ENCODE results near the gene SSH2.

The SSH2 gene

GRCh38 chr17:29771546-29771945, 158.5 kb downstream of the SSH2 start:
- DNase-seq, result no peak

DNA sequence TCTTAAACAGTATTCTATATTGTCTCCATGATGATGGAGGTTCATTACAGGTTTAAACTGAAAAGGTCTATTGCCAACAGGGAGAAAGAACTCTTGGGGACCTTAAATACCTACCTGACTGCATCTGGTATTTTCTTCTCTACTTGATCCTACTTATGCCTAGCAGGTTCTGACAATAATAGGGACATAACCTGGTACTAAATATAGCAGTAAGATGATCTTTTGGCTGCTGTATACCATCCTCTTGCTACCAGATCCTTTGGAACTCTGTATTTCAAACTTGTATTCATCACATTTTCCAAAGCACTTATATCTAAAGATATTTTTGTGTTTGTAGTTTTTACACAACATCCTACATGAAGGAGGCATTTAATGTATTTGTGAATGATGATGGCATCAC, 160.8 kb downstream of the SSH2 start:
- no peak for DNase-seq

- no peak for DNase-seq
These were observed 163.2 kb downstream of the SSH2 start for GRCh38 chr17:29766796-29767327.

DNA sequence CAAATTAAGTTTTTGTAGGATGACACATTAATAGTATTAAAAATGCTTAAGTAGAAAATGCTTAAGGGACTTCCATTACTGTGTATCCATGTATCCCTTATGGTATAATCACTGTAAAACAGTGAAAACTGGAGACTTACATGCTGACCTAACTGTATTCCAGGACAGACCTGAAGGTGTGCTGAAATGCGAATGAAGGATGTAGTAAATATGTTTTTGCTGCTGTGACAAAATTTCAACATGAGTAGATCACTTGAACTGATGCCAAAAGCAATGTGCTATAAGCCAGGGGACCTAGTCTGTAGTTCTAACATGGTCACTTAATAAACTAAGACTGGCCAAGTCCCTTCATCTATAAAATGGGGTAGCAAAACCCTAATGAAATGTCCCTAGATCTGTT, 165.3 kb downstream of the SSH2 start:
- DNase-seq, result no peak

DNA sequence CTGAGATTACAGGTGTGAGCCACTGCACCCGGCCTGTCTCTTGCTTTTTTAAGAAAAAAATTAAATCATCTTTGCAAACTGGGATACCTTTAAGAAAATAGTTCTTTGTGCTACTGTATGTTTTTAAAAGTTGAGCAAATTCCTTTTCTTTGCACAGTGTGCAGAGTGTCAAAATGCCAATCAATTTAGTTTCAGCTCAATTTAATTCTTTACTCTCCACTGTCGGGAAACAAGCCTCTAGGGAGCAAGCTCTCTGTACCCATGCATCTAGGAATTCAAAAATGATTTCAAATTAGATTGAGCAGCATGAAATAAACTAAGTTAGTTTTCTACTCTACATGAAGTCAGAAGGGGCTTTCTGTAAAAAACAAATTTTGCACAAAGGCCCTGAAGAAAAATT, 165.8 kb downstream of the SSH2 start:
- no peak for DNase-seq

GRCh38 chr17:29763273-29763672, 166.8 kb downstream of the SSH2 start:
- DNase-seq, result no peak

DNA sequence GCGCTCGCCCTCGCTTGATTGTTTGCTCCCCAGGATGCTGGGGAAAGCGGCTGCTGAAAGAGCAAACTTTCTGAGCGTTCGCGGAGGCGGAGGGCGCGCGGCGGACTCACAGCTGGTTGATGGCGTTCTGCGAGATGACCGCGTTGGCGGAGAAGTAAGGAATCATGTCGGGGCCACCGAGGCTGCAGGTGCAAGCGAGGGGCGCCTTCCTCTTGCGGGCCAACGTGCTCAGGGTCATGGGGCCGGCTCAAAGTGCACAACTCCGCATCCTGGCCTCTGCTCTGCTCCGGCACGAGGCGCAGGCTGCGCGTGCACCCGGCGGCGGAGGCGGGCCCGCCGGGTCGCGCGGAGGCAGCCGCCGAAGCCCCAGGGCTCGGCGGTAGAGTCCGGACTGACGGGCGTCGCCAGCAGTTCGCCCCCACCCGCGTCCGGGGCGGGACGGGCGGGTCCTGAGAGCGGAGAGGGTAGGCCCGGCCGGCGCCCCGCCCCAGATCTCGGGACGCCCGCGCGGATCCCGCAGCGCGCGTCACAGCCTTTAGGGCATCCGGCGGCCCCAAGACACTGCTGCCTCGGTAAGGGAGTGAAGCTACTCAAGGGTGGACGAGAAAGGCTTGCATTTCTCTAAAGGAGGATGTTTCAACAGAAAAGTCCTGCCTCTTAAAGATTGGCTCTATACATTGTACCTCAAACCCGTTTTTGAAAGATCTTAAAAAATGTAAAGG, 168.8 kb downstream of the SSH2 start:
- peak; percentile 32 for DNase-seq

DNA sequence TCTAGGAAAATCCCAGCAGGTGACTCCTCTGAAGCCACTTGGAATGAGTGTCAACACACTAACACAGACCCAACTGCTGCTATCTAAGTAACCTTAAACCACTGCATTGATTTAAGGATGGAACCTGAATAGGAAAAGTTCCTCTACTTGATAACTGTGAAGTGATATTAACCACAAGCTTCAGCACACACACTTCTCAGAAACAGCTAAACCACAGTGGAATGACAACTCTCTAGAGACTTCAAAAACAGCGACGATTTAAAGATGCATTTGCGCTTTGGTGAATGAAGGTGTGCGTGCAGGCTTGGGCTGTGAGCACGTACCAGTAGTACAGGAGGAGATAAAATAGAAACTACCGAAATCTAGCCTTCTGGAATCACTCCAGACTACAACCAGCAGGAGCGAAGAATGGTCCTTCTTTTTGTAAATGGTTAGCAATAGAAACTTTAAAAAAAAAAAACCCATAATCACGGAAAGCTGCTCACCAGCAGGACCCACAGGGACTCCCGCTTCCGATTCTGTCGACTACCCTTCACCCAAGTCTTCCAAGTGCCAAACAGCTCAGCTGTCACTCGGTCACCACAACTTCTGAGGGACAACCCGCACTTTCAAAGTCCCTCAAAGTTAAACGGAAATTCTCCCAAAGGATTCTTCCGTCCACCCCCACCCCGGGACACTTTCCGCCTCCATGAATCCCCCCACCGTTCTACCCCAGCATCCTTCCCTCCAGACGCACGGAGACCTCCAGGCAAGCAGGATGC, 169.6 kb downstream of the SSH2 start:
- no peak for DNase-seq

DNA sequence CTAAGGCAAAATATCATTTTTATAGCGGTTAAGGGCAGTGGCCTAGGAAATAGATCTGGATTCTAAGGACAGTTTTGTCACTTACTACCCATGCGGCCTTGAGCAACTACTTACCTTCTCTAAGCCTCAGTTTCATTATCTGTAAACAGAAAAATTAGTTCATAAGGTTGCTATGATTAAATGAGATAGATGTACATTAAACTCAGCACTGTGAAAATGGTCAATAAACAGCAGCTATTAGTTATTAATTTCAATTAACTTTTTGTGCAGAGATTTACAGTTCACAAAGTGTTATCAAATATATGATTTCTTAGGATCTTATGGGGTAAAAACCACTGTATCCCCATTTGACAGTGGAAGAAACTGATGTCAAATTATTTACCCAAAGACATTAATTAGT, 171.8 kb downstream of the SSH2 start:
- no peak for DNase-seq

DNA sequence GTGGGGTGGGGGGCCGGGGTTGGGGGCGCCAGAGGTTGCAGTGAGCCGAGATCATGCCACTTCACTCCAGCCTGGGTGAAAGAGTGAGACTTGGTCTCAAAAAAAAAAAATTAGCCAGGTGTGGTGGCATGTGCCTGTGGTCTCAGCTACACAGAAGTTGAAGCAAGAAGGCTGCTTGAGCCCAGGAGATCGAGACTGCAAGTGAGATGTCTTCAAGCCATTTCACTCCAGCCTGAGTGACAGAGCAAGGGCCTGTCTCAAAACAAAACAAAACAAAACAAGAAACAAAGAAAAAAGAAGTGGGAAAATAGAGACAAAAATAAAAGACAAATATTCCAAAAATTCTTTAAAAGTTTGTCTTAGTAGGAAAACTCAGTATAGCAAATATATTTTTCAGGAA, 172.2 kb downstream of the SSH2 start:
- DNase-seq, result no peak

- DNase-seq, result no peak
These were observed 176.1 kb downstream of the SSH2 start for GRCh38 chr17:29753845-29754439.

GRCh38 chr17:29749045-29749825, 180.8 kb downstream of the SSH2 start:
- DNase-seq, result no peak

DNA sequence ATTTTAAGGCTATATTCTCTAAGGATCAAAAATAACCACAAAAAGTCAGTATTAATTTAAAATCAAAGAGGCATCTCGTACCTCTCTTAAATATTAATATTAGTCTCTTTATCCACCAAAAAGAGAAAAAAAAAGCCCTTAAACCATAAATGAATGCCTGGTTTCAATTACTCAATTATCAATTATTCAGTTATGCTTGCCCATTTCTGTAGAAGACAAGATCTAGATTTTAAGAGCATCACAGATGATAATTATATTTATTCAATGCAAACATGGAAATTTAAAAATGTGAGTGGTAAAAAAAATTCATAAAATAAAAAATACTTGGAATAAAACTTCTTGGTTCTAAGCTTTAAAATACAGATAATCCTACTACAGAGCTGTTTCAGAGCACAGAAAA, 181.6 kb downstream of the SSH2 start:
- no peak for DNase-seq

DNA sequence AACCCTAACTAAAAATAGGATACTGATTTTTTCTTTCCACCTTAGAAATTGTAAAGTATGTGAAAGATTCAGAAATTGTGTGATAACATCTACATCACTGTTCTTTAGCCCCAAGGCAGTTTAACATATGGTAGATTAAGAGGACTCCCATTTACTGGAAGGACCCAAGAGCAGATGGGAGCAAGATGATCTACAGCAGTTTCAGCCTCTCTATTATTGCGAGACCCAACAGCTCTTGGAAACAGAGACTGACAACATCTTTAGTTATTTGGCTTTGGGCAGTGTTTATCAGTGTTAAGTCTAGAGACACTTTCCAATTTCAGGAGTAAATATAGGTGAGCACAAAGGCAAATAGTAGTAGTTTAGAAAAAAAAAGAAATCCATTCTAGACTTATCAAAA, 182.4 kb downstream of the SSH2 start:
- no peak for DNase-seq

DNA sequence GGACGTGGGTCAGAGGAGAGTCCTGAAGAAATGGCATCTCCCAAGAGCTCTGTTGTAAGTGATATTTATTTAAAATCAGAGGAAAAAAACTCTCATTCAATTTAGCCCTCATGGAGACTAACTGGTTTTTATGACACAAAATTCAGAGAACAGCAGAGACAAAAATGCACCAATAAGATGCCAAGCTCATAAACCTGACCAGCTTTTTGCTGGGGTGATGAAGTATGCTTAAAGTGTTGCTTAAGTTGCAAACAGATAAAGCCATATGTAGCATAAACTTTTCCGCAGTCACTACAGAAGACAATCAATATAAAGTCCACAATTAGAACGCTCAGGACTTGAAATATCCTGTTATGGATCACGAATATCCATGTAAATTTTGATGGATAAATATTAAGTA, 183.4 kb downstream of the SSH2 start:
- no peak for DNase-seq

- no peak for DNase-seq
These were observed 185.9 kb downstream of the SSH2 start for GRCh38 chr17:29744121-29744520.

DNA sequence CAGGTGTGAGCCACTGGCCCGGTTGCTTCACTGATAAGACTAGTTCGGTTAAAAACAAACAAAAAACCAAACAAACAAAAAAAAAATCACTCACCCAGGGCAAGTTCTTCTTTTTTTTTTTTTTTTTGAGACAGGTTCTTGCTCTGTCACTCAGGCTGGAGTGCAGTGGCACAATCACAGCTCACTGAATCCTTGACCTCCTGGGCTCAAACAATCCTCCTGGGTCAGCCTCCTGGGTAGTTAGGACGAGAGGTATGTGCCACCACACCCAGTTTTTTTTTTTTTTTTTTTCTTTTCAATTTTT, 187.9 kb downstream of the SSH2 start:
- DNase-seq, result no peak

DNA sequence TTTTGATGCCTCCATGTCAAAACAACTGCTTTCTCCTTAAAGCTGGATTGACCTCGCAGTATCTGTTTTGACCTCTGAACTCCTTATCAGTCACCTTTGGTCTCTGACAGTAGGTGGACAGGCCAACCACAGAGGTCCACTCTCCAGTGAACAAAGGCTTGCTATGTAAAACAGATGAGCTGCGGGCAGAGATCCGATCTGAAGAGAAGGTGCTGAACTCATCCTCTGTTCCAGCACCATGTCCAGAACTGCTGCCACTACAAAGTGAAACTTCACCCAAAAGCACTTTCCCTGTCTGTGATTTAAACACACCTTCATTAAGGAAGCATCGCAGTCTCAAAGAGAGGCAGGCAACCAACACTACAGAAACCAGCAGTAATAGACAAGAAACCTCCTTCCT, 190.0 kb downstream of the SSH2 start:
- no peak for DNase-seq

DNA sequence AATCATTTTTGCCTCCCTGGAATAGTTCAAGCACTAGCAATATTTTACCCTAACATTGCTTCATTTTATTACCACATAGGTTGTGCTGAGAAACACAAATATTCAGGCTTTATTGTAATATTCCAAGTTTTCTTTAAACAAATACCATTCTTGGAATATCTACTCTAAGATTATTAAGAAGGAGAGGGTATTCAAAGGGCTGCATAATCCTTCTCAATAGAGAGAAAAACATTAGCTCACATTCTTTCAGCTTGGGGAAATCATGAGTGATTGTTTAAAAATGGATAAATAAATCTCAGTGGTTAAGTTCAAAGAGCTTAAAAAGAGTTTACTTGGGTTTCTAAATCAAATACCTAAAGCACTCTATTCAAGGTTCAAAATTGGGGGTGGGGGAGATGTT, 195.4 kb downstream of the SSH2 start:
- no peak for DNase-seq

GRCh38 chr17:29733166-29733565, 196.9 kb downstream of the SSH2 start:
- no peak for DNase-seq

- no peak for DNase-seq
These were observed 197.4 kb downstream of the SSH2 start for GRCh38 chr17:29732613-29733012.

- DNase-seq, result no peak
These were observed 197.8 kb downstream of the SSH2 start for GRCh38 chr17:29732209-29732608.

- DNase-seq, result no peak
These were observed 198.5 kb downstream of the SSH2 start for GRCh38 chr17:29731589-29731929.

DNA sequence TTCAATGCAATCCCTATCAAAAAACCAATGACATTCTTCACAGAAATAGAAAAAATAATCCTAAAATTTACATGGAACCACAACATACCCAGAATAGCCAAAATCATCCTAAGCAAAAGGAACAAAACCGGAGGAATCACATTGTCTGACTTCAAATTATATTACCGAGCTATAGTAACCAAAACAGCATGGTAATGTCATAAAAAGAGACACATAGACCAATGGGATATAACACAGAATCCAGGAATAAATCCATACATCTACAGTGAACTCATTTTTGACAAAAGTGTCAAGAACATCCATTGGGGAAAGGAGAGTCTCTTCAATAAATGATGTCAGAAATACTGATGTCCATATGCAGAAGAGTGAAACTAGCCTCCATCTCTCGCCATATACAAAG, 201.5 kb downstream of the SSH2 start:
- DNase-seq, result no peak

Measured in NCI-H748 treated with DMSO at 0.1 percent for 48 hours (cell line).